Hematopoietic multipotent progenitor cell treated with erythropoietin and hydrocortisone succinate and interleukin-3 and kit ligand, for 6 days (in vitro differentiated cells): ENCODE data around the gene ATP6V1C2.
"Not testable (repeated sequence)": the region's sequence is repeated elsewhere in the genome, so short reads cannot be mapped to it uniquely, and the experiment has no call there.

Experiments used
- DNase-seq: peaks from one replicate; pipeline ENCODE4 v3.0.0-alpha.2; 2015

The ATP6V1C2 gene

DNA sequence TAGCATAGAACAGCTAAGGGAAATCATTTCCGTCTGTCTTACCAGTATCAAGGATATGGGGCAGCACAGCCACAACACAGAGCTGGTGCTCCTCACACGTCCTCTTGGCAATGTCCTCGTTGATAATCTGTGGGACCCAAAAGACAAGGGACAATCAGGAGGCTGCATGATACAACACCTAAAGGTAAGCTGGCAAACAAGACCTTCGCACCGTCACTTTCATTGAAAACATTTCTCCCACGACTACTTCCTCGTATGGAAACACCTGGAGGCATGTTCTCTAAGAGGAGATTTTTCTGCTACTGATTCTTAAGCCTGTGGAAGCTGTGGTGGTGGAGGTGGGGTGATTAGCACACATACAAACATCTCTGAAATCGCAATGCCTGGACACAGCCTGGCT lies 67.4 kb downstream of the ATP6V1C2 start:
- DNase-seq: no peak

DNA sequence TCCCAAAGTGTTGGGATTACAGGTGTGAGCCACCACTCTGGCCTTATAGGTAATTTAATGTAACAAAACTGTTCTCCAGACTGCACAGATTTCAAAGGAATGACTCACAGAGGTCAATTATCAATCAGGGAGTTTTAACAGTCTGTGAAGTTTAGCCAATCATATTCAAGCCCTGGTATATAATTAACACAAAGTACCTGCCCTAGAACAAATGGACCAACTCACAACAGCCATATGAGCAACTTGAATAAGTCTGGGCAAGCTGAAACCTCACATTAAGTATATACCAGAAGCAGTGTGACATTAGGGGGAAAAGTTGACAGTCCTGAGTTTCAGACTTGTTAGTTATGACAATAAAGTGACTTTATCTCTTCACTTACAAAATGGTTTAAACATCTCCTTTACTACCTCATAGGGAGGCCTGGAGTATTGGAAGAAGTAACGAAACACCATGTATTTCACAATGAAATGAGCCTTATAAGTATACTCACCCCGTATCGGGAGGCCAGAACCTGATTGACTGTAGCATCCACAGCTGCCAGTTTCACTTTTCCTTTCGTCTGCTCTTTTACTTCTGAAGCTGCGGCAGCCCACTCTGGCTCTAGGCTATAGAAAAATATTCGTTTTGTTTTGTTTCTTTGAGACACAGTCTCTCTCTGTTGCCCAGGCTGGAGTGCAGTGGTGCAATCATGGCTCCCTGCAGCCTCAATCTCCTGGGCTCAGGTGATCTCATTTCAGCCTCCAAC lies 69.0 kb downstream of the ATP6V1C2 start:
- no peak for DNase-seq

DNA sequence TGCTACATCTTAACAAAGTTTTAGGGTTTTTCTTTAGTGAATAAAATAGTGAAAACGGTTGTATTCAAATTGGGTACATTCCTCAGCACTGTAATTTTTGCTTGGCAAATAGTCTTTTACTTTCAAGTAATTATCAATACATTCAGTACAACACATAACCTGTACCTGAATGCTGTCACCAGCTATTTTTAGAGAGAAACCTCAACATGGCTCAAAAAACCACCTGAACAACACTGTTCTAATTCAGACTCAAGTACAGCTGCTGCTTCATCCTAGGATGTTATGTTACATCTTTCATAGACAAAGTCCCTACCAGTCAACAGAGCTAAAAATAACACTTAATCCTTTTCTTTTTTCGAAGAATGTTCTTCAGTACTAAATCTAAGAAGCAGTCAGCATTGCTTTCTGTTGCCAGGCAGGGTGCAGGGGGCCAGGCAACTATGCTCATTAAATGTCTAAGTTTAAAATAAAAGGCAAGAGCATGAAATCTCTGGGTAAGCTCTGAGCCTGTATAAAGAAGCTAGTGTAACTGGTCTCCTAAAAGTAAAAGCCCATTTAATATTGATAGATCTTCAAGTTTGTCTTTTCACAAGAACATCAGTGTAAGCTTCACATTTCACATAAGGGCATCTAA lies 70.7 kb downstream of the ATP6V1C2 start:
- no peak for DNase-seq

- DNase-seq: no peak
Observed at GRCh38 chr2:10792660-10793400, 71.4 kb downstream of the ATP6V1C2 start.

DNA sequence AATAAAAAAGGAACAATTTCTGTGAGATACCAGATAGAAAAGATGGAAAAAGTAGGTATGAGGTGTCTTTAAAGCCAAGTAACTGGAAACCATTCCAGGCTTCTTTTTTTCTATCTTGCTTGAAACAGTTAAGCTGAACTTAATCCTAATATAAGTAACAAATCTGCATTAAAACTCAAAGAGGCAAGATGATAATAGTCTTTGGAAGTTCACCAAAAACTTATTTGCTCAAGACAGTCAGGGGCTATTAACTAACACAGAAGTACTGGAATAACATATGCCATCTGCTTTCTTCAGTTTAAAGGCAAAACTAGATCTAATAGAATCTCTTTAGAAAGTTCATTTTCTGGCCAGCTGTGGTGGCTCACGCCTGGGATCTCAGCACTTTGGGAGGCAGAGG lies 72.4 kb downstream of the ATP6V1C2 start:
- no peak for DNase-seq

DNA sequence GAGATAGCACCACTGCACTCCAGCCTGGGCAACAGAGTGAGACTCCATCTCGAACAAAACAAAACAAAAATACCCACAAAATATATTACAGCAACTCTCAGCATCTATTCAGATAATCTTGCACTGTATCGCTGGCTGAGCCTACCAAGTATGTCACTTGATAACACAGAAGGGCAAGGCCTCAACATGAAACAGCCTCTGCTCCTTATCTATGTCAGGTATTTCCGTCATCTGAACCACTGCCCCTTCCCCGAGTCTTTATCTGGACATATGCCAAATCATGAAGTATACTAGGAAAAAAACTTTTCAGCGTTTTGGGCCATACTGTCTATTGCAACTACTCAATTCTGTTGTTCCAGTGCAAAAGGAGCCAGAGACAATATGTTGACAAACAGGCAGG lies 73.4 kb downstream of the ATP6V1C2 start:
- DNase-seq: peak; percentile 23

- no peak for DNase-seq
Observed at GRCh38 chr2:10795508-10796046, 74.1 kb downstream of the ATP6V1C2 start.

GRCh38 chr2:10796703-10797102 lies 75.3 kb downstream of the ATP6V1C2 start:
- no peak for DNase-seq

DNA sequence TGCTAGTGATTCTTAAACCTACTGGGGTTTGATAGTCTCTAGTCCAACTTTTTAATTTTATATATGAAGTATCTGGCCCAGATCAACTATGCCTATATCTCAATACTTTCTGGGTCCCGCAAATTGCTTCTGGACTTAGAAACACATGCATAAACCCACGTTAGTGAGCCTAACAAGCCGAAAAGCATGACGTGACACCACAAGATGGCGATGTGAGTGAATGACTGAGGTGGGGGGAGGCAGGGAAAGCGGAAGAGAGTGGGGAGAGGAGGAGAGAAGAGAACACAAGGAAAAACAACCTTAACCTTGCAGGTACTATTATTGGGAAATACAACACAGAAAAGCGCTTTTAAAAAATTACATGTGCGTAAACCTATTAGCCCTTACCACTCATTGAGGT lies 77.4 kb downstream of the ATP6V1C2 start:
- no peak for DNase-seq

DNA sequence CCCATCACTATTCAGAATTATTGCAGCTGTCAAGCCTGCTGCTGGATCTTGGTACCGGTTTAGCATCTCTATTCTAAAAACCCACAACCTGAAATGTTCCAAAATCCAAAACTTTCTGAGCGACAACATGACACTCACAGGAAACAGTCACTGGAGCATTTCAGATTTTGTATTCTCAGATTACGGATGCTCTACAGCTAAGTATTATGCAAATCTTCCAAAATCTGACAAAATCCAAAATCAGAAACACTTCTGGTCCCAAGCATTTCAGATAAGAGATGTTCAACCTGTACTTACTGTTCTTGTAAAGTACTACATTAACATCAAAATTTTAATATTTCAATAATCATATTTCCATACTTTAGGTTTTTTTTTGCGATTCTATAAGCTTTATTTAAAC lies 78.7 kb downstream of the ATP6V1C2 start:
- DNase-seq: no peak

DNA sequence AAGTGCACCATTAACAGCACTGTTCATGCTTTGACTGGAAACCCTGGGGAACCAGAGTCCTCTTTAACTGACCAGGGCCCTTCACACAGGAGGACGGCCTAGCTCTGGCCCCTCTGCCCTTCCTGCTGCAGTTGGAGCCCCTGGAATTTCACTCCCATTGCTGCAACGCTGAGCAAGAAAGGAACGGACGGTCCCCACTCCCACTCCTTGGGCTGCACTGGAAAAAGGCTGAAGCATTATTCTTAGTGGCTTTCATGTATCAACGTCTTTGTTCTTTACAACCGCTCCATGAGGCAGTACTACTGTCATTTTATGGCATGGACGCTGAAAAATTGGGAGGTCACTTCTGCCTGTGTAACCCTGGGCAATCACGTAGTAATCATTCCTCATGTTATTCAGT lies 81.2 kb downstream of the ATP6V1C2 start:
- DNase-seq: no peak

DNA sequence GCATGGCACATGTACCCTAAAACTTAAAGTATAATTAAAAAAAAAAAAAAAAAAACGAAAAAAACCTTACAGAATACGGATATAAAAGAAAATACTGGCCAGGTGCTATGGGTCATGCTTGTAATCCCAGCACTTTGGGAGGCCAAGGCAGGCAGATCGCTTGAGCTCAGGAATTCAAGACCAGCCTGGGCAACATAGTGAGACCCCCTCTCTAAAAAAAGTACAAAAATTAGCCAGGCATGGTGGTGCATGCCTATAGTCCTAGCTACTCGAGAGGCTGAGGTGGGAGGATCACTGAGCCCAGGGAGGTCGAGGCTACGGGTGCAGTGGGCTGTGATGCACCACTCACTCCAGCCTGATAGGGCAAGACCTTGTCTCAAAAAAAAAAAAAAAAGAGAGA lies 84.6 kb downstream of the ATP6V1C2 start:
- not testable (repeated sequence) for DNase-seq

DNA sequence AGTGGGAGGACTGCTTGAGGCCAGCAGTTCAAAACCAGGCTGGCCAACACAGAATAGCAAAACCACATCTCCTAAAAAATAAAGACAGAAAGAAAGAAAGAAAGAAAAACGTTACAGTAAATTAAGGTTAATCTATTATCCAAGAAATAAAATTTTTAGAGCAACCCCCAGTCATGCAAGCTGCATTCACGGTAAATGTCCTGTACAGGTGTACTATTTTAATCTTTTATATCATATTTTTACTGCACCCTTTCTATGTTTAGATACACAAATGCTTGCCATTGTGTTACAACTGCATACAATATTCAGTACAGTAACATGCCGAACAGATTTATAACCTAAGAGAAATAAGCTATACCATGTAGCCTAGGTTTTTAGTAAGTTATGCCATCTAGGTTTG lies 85.1 kb downstream of the ATP6V1C2 start:
- no peak for DNase-seq

GRCh38 chr2:10810202-10811161 lies 89.1 kb downstream of the ATP6V1C2 start:
- DNase-seq: peak; percentile 55

GRCh38 chr2:10811517-10811916 lies 90.1 kb downstream of the ATP6V1C2 start:
- no peak for DNase-seq

DNA sequence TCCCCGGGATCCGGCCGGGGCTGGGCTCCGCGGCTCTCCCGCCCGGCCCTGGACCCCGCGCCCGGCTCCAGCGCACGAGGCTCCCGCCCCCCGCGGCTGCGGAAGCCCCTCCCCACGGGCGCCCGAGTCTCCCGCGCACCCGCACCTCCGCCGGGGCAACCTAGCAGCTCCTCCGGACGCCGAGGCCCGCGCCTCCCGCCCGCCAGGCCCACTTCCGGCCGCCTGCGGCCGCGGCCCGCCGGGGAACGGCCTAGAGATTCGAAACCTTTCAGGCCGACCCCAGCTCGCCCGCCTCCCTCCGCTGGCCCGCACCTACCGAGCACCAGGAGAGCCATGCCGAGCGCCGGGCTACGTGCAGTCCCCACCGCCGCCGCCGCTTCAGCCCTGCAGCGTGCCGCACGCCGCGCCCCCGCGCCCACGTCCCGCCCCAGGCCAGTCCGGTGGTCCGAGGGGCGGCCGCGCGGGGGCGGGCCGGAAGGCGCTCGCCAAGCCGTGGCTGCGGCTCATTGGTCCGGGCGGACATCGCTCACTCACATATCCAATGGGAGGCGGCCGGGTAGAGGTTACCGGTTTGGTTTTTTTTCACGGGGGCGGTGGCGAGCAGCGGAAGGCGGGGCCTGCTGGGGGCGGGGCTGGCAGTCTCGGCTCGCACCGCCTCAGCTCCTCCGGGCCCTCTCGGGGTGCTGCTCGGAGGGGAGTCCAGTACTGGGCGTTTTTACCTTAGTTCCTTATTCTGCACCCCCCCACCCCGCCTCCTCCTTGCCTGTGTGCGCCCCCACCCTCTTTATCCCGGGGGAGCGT lies 91.1 kb downstream of the ATP6V1C2 start, which contains the start of gene PDIA6:
Gene PDIA6, minus strand, starts transcription at position 424 of the 801 bp plus-strand sequence. Its CDS starts 89 bp downstream, at position 335.
- peak; percentile 98 for DNase-seq

GRCh38 chr2:10813163-10814138 lies 92.0 kb downstream of the ATP6V1C2 start:
- DNase-seq: not testable (repeated sequence)

GRCh38 chr2:10814142-10814541 lies 92.7 kb downstream of the ATP6V1C2 start:
- no peak for DNase-seq

GRCh38 chr2:10814571-10815331 lies 93.3 kb downstream of the ATP6V1C2 start:
- DNase-seq: no peak
